ENCODE data around the gene KCNJ6.

DNA sequence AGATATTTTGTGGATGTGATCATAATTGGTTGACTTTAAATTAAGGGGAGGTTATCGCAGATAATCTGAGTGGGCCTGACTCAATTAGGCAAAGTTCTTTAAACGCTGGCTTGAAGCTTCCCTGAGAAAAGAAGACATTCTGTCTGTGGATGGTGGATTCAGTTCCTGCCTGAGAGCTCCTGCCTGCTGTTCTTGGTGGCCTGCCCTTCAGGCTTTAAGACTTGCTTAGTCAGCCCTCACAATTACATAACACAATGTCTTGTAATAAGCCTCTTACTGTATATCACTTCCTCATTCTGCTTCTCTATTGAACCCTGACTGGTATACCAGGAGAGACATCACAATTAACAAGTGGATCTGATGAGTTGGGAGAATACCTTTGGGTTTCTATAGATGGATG lies 50.2 kb downstream of the KCNJ6 start:
- no peak for TF ChIP-seq CTCF (IDR thresholded peaks at IDR 0.05 in 2 of 3, conservative IDR thresholded peaks at IDR 0.05 in 1 of 3; ENCODE audit: borderline replicate concordance in 1 of 3, insufficient read depth in 1 of 3, low read depth in 2 of 3, low read length in 2 of 3)
- no peak for TF ChIP-seq RAD21 (IDR thresholded peaks at IDR 0.05; ENCODE audit: low read depth)
- TF ChIP-seq, protein P1, sequence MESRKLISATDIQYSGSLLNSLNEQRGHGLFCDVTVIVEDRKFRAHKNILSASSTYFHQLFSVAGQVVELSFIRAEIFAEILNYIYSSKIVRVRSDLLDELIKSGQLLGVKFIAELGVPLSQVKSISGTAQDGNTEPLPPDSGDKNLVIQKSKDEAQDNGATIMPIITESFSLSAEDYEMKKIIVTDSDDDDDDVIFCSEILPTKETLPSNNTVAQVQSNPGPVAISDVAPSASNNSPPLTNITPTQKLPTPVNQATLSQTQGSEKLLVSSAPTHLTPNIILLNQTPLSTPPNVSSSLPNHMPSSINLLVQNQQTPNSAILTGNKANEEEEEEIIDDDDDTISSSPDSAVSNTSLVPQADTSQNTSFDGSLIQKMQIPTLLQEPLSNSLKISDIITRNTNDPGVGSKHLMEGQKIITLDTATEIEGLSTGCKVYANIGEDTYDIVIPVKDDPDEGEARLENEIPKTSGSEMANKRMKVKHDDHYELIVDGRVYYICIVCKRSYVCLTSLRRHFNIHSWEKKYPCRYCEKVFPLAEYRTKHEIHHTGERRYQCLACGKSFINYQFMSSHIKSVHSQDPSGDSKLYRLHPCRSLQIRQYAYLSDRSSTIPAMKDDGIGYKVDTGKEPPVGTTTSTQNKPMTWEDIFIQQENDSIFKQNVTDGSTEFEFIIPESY (IDR thresholded peaks at IDR 0.05; ENCODE audit: extremely low read depth, insufficient replicate concordance, low read length), result no peak
- TF ChIP-seq TCF7L2 (IDR thresholded peaks at IDR 0.05; ENCODE audit: borderline replicate concordance, extremely low read depth, insufficient read depth, insufficient read length), result no peak
- no peak for TF ChIP-seq ZNF274 (IDR thresholded peaks at IDR 0.05; ENCODE audit: low read depth, low read length)
- no peak for TF ChIP-seq EZH2 (IDR thresholded peaks at IDR 0.05)
- no peak for TF ChIP-seq EZH2phosphoT487 (IDR thresholded peaks at IDR 0.05; ENCODE audit: borderline replicate concordance)
- TF ChIP-seq POLR2A (IDR thresholded peaks at IDR 0.05; ENCODE audit: borderline replicate concordance, extremely low read depth, insufficient read depth, insufficient read length), result no peak
- no peak for TF ChIP-seq YY1 (IDR thresholded peaks at IDR 0.05; ENCODE audit: extremely low read depth, insufficient replicate concordance, low read depth, low read length)
- no peak for TF ChIP-seq CEBPB (IDR thresholded peaks at IDR 0.05; ENCODE audit: low read depth)

Data from HCT116 (cell line).